Uterus (tissue), 4 donors: Measurements from ENCODE around the gene SULT6B1. TPM values are rescaled to one million over a fixed set of nuclear protein-coding genes. Genes with fewer than 3 reads are reported as not detected.
"Not testable (repeated sequence)": the region's sequence is repeated elsewhere in the genome, so short reads cannot be mapped to it uniquely, and the experiment has no call there.

Experiments used
- DNase-seq, 2 donors: peaks; one replicate each; pipeline ENCODE4 v3.0.0-alpha.2; 2019 to 2020
- H3K27ac ChIP-seq, 2 donors: fragments of 200-600 bp; sonication (generic); 1 replicate in 1 of 2; 2 replicates in 1 of 2; pipeline ENCODE4 v1.5.1; 2016 to 2018
- H3K27me3 ChIP-seq, 2 donors: fragments of 200-600 bp; sonication (generic); one replicate each; pipeline ENCODE4 v1.5.1; 2018 to 2019; ENCODE audit warnings: control low read depth in 1 of 2
- H3K36me3 ChIP-seq, 2 donors: fragments of 200-600 bp; sonication (generic); one replicate each; pipeline ENCODE4 v1.5.1; 2019; ENCODE audit warnings: control low read depth in 1 of 2
- H3K4me1 ChIP-seq, 2 donors: fragments of 200-600 bp; sonication (generic); one replicate each; pipeline ENCODE4 v1.5.1; 2018 to 2019; ENCODE audit warnings: control low read depth in 1 of 2
- H3K4me3 ChIP-seq, 2 donors: fragments of 200-600 bp; sonication (generic); 1 replicate in 1 of 2; 2 replicates in 1 of 2; pipeline ENCODE4 v1.5.1; 2018 to 2019; ENCODE audit warnings: mild to moderate bottlenecking in 1 of 2
- H3K9me3 ChIP-seq, 2 donors: fragments of 200-600 bp; sonication (generic); one replicate each; pipeline ENCODE4 v1.5.1; 2019; ENCODE audit warnings: control low read depth in 1 of 2
- POLR2A ChIP-seq, 2 donors: fragments of 450-650 bp; IDR thresholded peaks; one replicate each; pipeline ENCODE4 v1.6.1; 2016; ENCODE audit warnings: antibody characterized with exemption in 2 of 2, mild to moderate bottlenecking in 1 of 2, moderate library complexity in 1 of 2
- intact Hi-C: fragments of 100-400 bp; cut with DNase I; formaldehyde crosslinking; loops from one replicate; pipeline ENCODE4 v1.15.1; 2023; ENCODE audit warnings: low total_unique reads
- total RNA-seq, 4 donors: library from RNA; depleted of rRNA in 3 of 4; stranded (reverse); fragments of >200 nt in 3 of 4; gene quantifications; one replicate each; pipeline versions ENCODE4 v1.1.0 to v1.2.4, GENCODE V29; 2014 to 2023
- TF ChIP-seq, protein P1 (sequence below), 4 experiments: fragments of 200-600 bp in 2 of 4; fragments of 450-650 bp in 2 of 4; sonication (generic) in 2 of 4; IDR thresholded peaks; one replicate each; pipeline ENCODE4 v1.5.1; 2016 to 2019; ENCODE audit warnings: antibody characterized with exemption in 4 of 4, mild to moderate bottlenecking in 2 of 4, moderate library complexity in 1 of 4
- donor health status: DM: yes; HTN: yes; CAD: no.

Gene SULT6B1
- total RNA-seq, 4 donors from 2014 or later = not detected

DNA sequence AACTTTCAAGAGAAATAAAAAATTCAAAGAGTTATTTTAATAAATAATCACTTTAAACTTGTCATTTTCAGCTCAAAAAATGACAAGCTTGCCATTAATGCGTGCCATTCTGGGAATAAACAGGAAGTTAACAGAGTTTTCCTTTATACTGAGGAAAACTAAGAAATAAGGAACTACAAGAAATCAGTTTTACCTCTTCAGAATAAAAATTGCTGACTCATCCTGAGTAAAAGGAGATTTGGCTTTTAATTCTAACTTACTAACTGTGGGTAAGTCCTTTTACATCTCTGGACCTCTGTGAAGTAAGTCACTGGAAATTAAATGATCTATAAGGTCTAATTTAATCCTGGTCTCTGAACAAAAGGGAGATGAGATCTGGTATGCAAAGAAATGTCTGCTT lies 26.8 kb upstream of the SULT6B1 start:
- intact Hi-C loops = no loop called here
- Histone ChIP-seq H3K36me3 (no peaks in the 10 kb centered on the region), H3K4me3 (no peak overlapping the region), H3K27me3 (no peaks in the 10 kb centered on the region), H3K9me3 (no peaks in the 10 kb centered on the region), H3K4me1 (no peaks in the 10 kb centered on the region), H3K27ac (peak overlapping the region in 1 of 2 donors; percentile 41)
- no peak for DNase-seq
- TF ChIP-seq, protein P1, sequence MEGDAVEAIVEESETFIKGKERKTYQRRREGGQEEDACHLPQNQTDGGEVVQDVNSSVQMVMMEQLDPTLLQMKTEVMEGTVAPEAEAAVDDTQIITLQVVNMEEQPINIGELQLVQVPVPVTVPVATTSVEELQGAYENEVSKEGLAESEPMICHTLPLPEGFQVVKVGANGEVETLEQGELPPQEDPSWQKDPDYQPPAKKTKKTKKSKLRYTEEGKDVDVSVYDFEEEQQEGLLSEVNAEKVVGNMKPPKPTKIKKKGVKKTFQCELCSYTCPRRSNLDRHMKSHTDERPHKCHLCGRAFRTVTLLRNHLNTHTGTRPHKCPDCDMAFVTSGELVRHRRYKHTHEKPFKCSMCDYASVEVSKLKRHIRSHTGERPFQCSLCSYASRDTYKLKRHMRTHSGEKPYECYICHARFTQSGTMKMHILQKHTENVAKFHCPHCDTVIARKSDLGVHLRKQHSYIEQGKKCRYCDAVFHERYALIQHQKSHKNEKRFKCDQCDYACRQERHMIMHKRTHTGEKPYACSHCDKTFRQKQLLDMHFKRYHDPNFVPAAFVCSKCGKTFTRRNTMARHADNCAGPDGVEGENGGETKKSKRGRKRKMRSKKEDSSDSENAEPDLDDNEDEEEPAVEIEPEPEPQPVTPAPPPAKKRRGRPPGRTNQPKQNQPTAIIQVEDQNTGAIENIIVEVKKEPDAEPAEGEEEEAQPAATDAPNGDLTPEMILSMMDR (IDR thresholded peaks at IDR 0.05) = no peak
- TF ChIP-seq POLR2A (IDR thresholded peaks at IDR 0.05) = no peak

DNA sequence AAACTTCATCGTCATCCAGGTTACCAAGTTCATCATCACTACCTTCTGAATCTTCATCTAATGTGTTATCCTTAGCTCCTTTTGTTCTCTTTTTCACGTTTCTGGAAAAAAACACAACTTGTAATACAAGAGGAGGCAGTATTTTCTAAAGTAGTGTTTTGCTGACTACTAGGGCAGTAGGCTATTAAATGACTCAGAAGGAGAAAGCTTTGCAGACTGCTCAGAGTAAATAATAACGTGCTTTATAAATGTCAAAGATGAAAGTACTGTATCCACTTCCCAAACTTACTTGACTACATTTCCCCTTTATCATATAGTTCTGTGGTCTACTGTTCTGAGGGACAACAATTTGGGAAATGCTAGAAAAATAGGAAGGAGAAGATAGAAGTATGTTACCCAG lies 23.5 kb upstream of the SULT6B1 start:
- no peak overlapping the region for H3K27ac ChIP-seq
- H3K4me1 ChIP-seq = no peaks in the 10 kb centered on the region

DNA sequence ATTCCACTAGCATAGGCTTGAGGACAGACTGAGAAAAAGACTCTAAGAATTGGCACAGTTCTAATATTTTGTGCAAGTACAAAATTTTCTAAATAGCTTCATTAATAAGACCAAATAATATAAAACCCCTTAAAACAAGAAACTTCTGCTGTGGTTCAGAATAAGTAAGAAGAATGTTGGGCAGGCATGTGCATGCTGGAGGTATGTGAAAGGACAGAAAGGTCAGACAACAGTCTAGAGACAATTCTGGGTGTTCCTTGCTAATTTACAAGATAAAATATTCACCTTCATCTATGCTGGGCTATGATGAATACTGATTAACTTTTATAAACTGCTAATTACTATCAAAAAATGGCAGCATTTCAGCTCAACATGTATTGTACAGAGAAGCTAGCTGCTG lies 22.7 kb upstream of the SULT6B1 start:
- Histone ChIP-seq H3K4me1 (no peaks in the 10 kb centered on the region), H3K4me3 (no peak overlapping the region), H3K36me3 (no peaks in the 10 kb centered on the region), H3K9me3 (peaks cover 0 to 19% of the 10 kb centered on the region in 2 donors), H3K27ac (no peak overlapping the region), H3K27me3 (no peaks in the 10 kb centered on the region)
- no peak for DNase-seq
- TF ChIP-seq POLR2A (IDR thresholded peaks at IDR 0.05) = no peak
- TF ChIP-seq, protein P1 (IDR thresholded peaks at IDR 0.05) = no peak
- intact Hi-C loops = no loop called here

More for the DNA sequence above, 23.5 kb upstream of the SULT6B1 start:
- Histone ChIP-seq H3K4me3 (no peak overlapping the region), H3K36me3 (no peaks in the 10 kb centered on the region), H3K9me3 (peaks cover 0 to 19% of the 10 kb centered on the region in 2 donors), H3K27me3 (no peaks in the 10 kb centered on the region)
- no peak for DNase-seq
- intact Hi-C loops = no loop called here
- no peak for TF ChIP-seq POLR2A (IDR thresholded peaks at IDR 0.05)
- TF ChIP-seq, protein P1 (IDR thresholded peaks at IDR 0.05) = no peak

DNA sequence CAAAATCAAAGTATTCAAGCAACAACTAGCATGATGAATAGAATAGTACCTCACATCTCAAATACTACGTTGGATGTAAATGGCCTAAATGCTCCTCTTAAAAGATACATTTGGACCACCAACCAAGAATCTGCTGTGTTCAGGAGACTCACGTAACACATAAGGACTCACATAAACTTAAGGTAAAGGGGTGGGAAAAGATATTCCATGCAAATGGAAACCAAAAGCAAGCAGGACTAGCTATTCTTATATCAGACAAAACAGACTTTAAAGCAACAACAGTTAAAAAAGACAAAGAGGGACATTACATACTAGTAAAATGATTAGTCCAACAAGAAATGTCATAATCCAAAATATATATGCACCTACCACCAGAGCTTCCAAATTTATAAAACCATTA lies 18.3 kb upstream of the SULT6B1 start:
- H3K9me3 ChIP-seq = peaks cover 0 to 19% of the 10 kb centered on the region in 2 donors
- H3K4me1 ChIP-seq, H3K36me3 ChIP-seq, H3K4me3 ChIP-seq, H3K27ac ChIP-seq, H3K27me3 ChIP-seq, DNase-seq, intact Hi-C loops: not testable (repeated sequence)

DNA sequence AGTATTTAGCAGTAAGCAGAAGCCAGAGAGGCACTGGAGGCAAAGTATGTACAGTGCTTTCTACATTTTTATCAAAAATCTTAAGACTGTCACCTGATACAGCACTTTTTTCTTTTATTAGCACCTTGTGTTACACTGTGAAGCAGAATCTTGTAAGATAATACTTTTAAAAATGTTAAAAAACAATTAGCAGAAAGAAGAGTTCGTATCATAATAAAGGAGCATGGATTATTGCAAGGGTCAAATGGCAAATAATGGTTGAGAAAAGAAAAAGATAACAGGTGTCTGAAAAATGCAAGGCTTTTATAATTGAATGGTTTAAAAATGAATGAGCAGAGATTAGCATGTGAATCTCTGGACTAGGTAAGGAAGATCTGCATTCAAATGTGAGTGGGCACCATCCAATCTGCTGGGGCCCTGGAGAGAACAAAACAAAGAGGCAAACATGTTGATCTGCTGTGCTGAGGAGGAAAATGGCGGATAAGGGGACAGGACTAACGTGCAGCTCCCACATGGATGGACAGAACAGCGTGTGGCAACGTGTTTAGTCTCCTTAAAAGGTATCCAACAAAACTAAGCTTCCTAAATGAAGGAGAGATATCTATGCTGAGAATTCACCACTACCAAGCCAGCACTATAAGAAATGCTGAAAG lies 17.3 kb upstream of the SULT6B1 start:
- H3K9me3 ChIP-seq = peaks cover 0 to 19% of the 10 kb centered on the region in 2 donors
- DNase-seq = no peak
- no peak overlapping the region for H3K27ac ChIP-seq
- no peak for TF ChIP-seq POLR2A (IDR thresholded peaks at IDR 0.05)
- TF ChIP-seq, protein P1 (IDR thresholded peaks at IDR 0.05) = no peak
- H3K27me3 ChIP-seq = no peaks in the 10 kb centered on the region
- intact Hi-C loops = no loop called here
- no peaks in the 10 kb centered on the region for H3K36me3 ChIP-seq
- H3K4me3 ChIP-seq = no peak overlapping the region
- no peaks in the 10 kb centered on the region for H3K4me1 ChIP-seq

DNA sequence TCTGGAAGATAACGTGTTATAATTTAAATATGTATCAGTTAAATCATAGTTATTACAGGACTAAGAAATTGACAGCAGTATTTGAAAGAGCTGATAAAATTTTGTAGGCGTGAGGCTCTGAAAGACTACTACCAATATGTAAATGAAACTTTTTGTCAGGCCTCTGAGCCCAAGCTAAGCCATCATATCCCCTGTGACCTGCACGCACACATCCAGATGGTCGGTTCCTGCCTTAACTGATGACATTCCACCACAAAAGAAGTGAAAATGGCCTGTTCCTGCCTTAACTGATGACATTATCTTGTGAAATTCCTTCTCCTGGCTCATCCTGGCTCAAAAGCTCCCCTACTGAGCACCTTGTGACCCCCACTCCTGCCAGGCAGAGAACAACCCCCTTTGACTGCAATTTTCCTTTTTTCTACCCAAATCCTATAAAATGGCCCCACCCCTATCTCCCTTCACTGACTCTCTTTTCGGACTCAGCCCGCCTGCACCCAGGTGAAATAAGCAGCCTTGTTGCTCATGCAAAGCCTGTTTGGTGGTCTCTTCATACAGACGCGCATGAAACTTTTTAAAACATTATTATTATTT lies 16.7 kb upstream of the SULT6B1 start:
- H3K4me3 ChIP-seq, DNase-seq, intact Hi-C loops, H3K36me3 ChIP-seq, H3K27ac ChIP-seq, H3K27me3 ChIP-seq, H3K4me1 ChIP-seq: not testable (repeated sequence)
- peaks cover 0 to 19% of the 10 kb centered on the region in 2 donors for H3K9me3 ChIP-seq
